ENCODE data around the gene EXOC6B.

DNA sequence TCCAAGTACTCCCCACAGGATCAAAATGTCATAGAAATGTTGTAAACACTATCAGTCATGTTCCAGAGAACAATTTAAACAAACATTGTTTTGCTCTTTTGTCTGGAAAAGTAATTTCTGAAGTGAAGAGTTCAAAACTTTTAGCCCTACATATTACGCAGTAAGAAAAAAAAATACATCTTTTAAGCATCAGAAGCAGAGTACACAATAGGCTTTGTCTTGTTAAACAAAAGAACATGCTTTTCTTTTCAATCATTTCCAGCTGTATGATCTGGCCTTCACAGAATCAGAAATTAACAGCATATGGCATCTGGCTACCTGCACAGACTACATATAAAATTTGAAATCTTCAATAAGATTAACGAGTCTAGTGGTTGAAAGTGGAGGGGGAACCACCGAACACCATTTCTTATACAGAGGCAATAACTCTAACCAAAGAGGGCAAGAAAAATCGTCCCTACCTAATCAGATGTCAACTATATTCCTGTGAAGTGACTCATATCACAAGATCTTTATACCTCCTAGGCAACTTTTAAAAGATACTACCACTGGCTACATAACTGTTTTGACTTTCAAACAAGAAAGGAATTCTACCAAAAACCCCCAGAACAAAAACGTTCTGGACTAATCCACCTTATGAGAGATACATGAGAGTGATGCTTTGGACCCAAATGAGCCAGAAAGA is 149.3 kb downstream of the EXOC6B start:
- TF ChIP-seq, protein P1, sequence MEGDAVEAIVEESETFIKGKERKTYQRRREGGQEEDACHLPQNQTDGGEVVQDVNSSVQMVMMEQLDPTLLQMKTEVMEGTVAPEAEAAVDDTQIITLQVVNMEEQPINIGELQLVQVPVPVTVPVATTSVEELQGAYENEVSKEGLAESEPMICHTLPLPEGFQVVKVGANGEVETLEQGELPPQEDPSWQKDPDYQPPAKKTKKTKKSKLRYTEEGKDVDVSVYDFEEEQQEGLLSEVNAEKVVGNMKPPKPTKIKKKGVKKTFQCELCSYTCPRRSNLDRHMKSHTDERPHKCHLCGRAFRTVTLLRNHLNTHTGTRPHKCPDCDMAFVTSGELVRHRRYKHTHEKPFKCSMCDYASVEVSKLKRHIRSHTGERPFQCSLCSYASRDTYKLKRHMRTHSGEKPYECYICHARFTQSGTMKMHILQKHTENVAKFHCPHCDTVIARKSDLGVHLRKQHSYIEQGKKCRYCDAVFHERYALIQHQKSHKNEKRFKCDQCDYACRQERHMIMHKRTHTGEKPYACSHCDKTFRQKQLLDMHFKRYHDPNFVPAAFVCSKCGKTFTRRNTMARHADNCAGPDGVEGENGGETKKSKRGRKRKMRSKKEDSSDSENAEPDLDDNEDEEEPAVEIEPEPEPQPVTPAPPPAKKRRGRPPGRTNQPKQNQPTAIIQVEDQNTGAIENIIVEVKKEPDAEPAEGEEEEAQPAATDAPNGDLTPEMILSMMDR (IDR thresholded peaks at IDR 0.05) = no peak
- TF ChIP-seq POLR2AphosphoS5 (IDR thresholded peaks at IDR 0.05) = no peak

Measured in suprapubic skin (tissue), 3 donors.